ENCODE data around the gene SCG2.

Gene SCG2, protein sequence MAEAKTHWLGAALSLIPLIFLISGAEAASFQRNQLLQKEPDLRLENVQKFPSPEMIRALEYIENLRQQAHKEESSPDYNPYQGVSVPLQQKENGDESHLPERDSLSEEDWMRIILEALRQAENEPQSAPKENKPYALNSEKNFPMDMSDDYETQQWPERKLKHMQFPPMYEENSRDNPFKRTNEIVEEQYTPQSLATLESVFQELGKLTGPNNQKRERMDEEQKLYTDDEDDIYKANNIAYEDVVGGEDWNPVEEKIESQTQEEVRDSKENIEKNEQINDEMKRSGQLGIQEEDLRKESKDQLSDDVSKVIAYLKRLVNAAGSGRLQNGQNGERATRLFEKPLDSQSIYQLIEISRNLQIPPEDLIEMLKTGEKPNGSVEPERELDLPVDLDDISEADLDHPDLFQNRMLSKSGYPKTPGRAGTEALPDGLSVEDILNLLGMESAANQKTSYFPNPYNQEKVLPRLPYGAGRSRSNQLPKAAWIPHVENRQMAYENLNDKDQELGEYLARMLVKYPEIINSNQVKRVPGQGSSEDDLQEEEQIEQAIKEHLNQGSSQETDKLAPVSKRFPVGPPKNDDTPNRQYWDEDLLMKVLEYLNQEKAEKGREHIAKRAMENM

DNA sequence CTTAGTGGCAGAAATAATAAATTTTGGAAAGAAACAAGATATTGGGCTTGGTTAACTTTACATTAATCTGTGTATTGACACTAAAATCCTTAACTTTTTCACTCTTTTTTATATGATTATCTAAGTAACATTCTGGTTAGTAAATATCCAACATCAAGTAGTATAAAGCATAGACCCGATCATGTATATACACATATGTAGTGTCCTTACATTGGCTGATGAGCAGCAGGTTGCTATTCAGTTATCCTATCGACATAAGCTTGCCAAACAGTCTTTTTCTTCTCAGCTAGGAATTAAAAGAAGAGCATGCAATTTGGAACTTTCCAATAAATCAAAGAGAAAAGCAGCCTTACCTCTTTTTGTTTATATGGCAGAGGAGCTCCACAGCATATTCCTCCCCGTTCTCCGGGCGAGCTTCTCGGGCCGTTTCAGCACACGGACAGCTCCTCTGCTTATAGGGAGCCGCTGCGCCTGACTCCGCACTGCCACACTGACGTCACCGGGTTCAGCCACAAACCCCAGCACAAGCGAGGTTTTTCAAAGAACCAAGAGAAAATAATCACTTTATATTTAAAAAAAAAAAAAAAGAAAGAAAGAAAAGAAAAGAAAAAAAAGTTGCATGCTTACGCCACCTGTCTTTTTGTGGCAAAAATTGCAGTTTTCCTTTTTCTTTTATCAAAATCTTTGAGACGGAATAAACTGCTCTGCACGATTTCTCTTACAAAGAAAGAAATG lies at the start of gene SCG2:
Gene SCG2 (minus strand): TSS at position 430 of the 735 bp plus-strand sequence. CDS start 3,079 bp downstream, outside the sequence.
- DNase-seq, result peak; percentile 72

DNA sequence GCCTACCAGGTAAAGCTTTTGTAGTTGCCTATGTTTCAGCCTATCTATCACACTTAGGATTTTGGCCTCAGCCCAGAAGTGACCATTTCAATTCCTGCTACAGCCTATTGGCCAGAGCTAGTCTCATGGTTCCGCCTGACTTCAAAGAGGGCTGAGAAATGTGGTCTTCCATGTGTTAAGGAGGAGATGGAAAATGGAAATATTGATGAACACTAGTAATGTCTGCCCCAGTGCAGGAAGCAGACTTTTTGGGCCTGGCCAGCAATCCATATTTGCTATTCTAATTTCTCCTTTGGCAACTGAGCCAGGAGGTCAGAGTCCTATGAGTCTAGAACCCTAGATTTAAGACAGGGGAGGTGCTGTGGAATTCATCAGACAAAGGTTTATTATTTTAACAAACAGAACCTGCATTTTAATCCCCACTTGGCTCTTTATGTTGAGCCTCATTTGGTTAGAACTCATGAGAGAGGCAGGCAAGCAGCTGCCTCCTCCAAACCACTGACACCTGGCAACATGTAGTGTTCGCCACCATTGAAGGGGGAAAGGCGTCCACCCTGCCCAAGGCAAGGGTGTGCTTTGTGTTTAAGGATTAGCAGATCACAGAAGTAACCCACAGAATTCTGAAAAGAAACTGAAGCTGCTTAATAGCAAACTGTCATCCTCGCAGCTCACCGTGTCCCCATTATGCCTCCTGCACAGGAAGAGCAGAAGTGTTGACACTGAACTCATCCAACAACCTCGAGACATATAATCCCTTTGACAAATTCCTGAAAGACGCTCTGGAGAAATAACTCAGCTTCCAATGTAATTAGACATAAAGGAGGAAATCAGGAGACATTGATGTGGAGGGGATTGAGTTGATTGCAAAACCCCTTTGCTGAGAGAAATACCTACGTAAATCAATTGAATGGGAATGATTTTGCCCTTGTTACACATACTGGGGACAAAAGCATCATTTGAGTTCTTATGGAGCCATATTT lies 47.7 kb upstream of the SCG2 start:
- DNase-seq, result no peak

DNA sequence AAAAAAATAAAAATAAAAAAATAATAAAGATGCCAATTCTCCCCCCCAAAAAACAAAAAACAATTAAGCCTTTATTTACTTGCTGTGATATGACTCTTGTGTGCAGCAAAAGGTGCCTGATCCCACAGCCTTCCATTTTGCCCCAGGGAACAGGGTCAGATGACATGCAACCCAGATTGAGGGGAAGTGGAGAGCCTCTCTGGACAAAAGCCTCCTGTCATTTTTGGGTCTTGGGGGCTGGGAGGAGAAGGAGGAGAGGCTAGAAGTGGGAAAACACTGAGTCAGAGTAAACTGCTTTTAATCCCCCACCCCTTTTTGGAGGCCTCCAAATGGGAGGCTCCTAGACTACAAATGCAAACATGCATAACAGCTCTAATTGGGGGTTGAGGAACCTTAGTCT lies 46.6 kb upstream of the SCG2 start:
- no peak for DNase-seq

DNA sequence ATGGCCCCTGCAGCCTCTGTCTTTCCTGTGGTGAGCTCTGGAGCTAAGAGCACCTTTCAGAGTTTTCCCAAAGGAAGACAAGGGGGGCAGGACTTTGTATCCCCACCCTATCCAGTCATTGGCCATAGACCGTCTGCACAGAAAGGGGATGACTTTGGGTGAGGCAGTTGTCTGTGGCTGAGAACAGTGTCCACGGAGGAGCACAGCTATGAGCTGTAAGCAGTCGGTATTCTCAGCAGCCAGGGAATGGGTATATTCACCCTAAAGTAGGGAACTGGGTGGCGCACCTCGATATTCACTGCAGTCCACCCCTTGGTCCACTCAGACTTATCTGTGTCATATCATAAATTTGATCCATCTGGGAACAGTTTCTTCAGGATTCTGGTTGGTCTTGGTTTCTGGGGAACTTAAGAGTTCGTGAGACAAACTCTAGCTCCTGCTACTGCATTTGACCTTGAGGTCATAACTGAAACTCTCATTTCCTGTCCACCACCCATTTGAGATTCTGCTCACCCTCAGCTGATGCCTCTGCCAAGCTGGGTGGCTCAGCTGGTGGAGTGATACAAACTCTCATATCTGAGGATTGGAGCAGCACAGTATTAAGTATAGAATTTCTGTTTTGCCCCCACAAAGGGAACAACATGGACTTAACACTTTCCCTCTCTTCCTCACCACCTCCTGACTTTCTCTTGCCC lies 45.2 kb upstream of the SCG2 start:
- DNase-seq, result no peak

DNA sequence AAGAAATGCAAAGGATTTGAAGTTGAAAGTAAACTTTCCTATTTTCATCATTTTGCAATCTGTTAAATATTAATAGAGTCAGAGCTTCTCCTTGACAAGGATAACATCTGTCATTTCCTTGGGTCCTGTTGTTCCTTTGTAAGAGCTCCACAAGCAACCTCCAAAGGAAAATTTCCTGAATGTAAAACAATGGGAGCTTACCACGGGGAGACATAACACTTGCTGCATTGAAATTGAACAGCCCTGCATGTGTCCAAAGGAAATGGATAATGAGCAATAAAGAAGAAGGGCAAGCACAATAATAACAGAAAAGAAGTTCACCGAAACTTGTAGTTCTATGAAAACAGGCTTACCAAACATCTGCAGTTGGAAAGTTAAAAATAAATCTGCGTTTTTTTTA lies 42.0 kb upstream of the SCG2 start:
- no peak for DNase-seq

DNA sequence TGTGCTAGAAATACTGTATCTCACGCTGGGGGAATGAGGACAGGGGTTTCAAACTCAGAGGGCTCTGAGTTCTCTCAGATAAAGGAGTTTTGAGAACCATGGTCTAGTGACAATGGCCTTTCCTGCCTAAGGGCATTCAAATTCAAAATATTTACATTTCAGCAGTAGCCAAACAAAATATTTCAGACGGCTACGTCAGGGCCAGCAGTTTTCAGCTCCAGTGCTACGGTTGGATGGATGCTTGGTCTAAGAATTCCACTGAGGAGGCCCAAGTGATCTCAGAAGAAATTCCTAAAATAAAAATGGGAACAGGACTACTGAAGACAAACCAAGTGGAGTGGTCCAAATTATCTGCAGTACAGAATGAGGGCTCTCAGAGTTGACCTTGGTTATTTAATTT lies 41.1 kb upstream of the SCG2 start:
- DNase-seq, result no peak

DNA sequence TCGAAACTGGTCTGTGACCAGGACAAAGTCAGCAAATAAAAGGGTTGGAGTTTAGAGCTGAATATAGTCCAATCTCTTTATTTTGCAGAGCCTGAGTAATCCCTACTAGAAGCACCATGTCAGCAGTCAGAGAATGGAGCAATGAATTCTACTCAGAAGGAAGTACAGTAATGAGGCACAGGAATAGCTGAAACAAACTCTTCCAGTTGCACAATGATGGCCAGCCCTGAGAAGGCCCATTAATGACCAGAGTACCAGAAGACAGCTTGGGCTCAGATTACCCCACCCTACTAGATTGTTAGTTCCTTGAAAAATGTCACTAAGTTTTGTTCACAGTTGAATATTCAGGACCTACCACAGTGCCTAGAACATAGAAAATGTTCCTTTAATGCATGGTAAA lies 40.3 kb upstream of the SCG2 start:
- no peak for DNase-seq

DNA sequence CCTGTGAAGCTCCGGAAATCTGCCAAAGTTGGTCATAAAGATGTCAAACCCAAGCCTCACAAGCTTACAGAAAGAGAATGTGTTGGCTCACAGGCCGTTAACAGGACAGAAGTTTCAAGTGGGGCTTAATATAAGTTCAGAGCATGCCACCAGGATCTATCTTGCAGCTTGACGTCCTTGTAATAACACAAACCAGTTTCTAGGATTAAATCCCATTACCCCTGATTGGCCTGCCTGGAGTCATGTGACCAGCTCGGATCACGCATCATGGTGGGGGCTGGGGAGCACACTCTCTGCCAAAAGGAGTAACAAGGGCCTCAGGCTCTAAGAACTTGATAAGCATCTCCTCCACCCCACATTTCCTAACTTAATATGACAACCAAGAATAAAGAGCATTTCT lies 38.9 kb upstream of the SCG2 start:
- no peak for DNase-seq

DNA sequence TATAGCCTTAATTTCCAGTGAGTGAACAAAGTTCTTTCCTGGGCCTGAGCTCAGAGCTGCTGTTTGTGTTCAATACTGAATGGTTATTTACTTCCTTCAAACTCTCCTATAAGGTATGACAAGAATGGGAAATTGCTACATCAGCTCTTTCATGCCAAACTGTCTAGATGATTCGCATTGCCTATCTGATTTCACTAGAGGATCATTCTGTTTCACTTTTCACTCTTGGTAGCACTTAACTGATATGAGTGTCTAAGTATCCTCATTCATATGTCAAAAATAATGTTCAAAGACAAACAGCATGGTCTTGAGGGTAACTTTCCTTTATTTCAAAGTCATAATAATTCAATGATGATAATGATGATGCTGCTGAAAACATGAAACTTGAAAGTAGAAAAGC lies 32.9 kb upstream of the SCG2 start:
- no peak for DNase-seq

DNA sequence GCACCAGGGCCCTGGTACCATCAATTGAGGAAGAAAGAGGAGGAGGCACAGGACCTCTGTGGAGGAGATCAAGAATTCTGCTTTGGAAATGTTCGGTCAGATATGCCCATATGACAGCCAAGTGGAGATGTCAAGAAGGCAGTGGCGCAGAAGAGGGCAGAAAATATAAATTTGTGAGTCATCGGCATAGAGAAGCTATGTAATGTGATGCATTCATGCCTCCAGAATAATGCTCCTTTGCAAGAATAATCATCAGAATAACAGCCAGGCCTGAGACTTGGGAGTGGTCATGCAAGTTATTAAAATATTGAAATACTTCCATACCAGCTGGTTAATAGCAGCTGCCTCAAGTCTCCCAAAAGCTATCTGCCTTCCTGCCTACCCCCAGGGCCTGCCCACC lies 32.1 kb upstream of the SCG2 start:
- no peak for DNase-seq

DNA sequence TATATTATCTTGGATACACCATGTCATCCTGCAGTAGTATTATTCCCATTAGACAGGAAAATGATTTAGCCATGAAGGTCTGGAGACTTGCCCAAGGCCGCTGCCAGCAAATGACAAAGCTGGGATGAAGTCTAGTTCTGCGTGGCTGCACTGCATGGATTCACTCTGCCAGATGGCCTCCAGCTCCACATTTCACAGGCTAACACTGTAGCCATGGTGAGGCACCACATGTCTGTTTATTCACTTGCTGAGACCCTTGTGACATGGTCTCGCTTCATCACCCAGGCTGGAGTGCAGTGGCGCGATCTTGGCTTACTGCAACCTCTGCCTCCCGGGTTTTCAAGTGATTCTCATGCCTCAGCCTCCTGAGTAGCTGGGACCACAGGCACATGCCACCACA lies 31.5 kb upstream of the SCG2 start:
- no peak for DNase-seq

DNA sequence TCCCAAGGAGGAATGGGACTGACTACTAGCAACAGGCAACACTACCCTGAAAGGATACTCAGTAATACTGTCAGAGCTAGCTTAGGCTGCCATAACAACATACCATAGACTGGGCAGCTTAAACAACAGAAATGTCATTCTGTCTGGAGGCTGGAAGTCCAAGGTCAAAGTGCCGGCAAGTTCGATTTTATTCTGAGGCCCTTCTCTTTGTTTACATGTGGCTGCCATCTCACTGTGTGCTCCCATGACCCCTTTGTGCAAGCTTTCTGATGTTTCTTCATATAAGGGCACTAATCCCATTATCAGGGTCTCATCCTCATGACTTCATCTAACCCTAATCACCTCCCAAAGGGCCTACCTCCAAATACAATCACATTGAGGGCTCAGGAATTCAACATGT lies 30.7 kb upstream of the SCG2 start:
- DNase-seq, result no peak

DNA sequence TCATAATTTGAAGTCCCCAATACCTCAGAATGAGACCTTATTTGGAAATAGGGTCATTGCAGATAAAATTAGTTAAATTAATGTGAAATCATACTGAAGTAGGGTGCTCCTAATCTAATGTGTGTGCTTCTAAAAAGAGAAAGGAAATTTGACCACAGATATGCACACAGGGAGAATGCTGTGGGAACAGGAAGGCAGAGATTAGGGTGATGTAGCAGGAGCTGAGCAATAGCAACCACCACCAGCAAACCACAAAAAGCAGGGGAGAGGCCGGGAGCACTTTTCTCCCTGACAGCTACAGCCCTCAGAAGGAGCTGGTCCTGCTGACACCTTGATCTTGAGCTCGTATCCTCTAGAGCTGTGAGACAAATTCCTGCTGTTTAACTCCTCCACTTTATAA lies 24.6 kb upstream of the SCG2 start:
- DNase-seq, result no peak

DNA sequence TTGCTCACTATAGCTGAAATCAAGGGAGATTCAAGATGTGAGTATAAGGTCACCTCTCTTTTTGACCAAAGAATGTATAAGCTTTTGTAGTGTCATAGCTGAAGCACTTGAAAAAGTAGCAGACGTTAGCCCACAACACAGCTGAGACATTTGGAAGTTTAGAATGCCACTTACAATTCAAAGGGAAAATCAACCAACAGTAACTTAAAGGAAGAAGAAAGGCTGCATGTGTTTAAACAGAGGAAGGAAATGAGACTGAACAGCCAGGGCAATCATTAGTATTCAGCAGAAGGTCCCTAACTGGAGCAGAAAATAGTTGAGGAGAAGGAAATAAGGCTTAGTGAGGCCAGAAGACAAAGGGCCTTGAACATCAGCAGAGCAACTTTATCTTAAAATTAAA lies 23.5 kb upstream of the SCG2 start:
- DNase-seq, result no peak

DNA sequence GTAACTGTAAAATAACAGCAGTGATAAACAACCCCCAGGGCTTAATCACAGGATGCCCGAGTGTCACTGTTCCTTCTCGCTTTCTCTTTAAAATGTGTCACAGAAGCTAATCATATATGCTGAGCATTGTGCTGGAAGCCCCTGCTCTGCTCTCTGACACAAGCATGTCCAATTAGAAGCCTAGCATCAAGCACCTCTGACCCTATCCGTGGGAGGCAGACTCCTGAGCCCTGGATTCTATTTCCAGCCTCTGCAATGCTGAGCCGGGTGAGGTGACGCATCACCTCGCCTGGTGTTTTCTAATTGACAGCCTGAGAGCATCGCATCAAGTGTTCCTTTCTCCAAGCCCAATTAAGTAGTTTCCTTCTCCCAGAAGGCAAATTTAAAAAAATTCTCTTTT lies 19.7 kb upstream of the SCG2 start:
- DNase-seq, result no peak

DNA sequence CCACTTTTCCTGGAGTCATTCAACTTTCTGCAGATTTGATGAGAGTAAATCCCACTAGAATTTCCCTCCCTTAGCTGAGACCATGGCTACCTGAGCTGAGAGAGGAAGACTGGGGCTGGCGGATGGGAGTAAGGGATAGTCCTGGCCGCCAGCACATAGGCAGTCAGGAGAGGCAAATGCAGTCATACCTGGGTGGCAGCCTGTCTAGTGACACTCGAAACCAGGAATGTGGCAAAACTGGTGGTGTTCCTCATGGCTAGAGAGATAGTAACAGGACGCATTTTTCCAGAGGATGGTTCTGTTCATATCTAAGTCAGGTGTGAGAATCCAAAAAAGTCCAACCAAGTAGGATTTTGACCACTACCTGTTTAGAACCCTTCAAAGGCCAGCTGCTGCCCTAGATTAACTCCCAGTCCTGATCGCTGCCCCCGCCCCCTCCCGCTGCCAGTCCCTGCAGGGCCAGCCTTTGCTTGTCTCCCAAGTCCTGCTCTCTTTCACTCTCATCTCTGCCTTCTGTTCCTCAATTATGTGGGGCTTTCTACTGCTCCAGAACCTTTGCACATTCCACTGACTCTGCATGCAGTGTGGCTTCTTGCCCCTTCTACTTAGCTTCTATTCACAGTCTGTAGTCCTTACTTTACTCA lies 17.4 kb upstream of the SCG2 start:
- DNase-seq, result no peak

DNA sequence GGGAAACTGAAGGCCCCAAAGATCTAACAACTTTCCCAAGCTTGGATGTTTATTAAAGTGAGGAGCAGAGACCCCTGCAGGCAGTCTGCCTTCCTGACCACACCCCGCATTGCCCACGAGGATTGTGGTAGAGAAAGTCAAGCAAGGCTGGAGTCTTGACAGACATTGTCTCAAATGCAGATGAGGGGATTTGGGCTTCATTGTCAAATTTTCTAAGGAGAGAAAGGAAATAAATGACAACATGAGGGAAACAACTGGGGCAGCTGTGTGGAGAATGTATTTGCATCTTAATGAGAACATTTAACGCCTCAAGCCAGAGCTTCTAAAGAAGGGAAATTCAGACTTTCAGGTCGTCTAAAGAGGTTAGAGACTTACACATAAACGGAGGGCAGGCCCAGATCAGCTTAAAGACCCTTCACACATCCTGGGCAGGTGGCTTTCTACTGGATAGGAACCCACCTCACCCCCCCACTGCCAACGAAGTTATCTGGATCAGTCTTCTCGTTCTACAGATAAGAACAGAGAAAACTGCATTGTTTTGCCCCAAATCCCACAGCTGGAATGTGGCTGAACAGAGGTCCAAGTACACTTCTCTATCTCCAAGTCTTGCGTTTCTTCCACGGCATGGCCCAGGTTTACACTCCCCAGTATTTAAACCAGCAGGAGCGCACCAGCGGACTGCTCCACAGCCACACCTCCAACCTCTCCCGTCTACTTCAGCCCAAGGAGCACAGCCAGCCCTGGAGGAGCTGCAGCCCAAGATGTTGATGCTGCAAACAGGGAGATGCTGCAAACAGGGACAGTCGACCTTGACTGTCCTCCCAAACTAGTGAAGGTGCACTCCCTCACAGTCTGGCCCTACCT lies 16.2 kb upstream of the SCG2 start:
- DNase-seq, result no peak

DNA sequence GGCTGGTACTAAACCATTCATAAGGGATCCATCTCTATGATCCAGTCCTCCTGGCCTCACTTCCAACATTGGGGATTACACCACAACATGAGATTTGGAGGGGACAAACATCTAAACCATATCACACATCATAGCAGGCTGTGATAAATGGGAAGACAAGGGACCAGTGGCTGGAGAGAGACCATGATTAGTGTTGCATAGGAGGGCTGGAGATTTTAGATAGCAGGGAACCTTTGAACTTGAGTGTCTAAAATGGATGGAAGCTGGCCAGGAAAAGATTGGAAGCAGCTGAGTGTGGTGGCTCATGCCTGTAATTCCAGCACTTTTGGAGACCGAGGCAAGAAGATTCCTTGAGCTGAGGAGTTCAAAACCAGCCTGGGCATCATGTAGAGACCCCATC lies 12.4 kb upstream of the SCG2 start:
- DNase-seq, result no peak

DNA sequence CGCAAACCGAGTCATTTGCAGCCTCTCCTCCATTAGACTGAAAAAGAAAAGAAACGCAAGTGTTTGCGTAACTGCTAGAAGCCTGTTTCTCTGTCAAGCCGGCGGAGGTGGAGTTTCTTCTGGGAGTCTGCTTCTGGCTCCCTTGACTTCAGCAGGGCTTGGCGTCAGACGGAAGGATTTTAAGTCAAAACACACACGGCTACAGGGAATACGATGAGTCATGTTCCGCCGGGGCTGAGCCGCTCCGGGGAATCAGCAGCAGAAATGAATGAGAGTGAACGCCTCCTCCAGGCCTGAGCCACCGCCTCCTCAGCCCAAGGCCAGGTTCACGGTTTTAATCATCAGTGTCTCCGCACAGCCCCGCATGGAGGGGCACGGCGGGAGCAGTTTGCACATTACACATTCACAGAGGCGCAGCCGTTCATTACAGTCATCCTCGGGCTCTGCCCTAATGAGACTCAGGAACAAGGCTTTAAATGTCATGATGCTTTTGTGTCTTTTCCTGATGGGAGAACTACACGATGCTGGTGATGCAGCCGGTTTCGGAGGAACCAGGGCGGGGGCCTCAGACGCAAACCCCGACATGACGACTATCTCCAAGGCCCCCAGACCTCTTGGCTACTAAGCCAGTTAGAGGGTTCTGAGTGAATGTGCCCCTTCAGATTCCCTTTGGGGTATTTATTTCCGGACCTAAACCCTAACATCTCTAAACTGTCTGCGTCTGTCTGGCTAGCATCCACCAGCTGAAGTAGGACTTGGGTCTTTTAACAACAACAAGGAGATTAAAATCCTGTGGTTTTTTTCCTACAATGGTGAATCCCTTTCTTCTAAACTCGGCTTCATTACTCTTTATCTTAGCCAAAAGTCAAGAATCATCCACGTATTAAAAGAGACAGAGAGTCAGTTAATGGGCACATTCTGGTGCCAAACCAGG lies 11.1 kb upstream of the SCG2 start:
- peak; percentile 88 for DNase-seq

DNA sequence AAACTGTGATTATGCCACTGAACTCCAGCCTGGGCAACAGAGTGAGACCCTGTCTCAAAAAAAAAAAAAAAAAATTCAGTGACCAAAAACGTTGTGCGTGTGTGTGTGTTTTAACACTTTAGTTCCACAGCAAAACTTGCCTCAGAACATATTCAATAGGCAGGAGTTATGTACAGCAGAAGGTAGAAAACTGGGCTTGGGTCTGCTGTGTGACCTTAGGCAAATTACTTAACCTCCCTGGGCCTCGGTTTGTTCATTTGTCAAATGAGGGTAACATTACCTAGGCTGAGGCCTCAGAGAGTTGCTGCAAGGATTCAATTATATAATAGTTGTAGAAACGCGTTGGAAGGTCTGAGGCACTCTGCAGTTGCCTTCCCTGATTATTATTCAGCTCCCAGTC lies 10.3 kb upstream of the SCG2 start:
- no peak for DNase-seq

Data from DMS153 (cell line).